Epithelial cell of esophagus (primary cell): ENCODE data around the gene REC114.
"Not testable (repeated sequence)": the region's sequence is repeated elsewhere in the genome, so short reads cannot be mapped to it uniquely, and the experiment has no call there.

ENCODE experiments used
- DNase-seq: peaks from one replicate; pipeline ENCODE4 v3.0.0; 2010; ENCODE audit warnings: low read depth
- H3K4me3 ChIP-seq: 2 replicates; pipeline ENCODE4 v1.5.1; 2011; ENCODE audit warnings: mild to moderate bottlenecking, low read length, control low read depth
- TF ChIP-seq, protein P1 (sequence below): IDR thresholded peaks from 2 replicates; pipeline ENCODE4 v1.5.1; 2011; ENCODE audit warnings: low read depth, mild to moderate bottlenecking, low read length, control low read depth, inconsistent platforms; ENCODE audit not compliant: insufficient read depth; ENCODE audit errors: missing control alignments

The REC114 gene

DNA sequence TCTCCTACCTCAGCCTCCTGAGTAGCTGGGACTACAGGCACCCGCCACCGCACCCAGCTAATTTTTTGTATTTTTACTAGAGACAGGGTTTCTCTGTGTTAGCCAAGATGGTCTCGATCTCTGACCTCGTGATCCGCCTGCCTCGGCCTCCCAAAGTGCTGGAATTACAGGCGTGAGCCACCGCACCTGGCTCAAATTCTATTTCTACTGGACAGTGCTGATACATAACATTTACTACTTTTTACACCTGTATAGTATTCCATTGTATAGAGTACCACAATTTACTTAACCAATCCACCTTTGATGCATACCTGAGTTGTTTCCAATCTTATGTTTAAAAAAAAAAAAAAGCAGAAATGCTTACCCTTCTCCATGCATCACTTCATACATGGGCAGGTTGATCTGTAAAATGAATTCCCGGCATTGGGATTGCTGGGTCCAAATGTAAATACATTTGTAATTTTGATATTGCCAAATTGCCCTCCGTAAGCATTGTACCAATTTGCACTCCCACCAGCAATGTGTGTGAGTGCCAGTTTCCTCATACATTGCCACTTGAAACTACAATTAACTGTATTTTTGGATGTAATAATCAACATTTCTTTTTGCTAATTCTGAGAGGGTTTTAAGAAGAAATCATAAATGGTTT is 95.7 kb downstream of the REC114 start:
- TF ChIP-seq, protein P1, sequence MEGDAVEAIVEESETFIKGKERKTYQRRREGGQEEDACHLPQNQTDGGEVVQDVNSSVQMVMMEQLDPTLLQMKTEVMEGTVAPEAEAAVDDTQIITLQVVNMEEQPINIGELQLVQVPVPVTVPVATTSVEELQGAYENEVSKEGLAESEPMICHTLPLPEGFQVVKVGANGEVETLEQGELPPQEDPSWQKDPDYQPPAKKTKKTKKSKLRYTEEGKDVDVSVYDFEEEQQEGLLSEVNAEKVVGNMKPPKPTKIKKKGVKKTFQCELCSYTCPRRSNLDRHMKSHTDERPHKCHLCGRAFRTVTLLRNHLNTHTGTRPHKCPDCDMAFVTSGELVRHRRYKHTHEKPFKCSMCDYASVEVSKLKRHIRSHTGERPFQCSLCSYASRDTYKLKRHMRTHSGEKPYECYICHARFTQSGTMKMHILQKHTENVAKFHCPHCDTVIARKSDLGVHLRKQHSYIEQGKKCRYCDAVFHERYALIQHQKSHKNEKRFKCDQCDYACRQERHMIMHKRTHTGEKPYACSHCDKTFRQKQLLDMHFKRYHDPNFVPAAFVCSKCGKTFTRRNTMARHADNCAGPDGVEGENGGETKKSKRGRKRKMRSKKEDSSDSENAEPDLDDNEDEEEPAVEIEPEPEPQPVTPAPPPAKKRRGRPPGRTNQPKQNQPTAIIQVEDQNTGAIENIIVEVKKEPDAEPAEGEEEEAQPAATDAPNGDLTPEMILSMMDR: no peak

DNA sequence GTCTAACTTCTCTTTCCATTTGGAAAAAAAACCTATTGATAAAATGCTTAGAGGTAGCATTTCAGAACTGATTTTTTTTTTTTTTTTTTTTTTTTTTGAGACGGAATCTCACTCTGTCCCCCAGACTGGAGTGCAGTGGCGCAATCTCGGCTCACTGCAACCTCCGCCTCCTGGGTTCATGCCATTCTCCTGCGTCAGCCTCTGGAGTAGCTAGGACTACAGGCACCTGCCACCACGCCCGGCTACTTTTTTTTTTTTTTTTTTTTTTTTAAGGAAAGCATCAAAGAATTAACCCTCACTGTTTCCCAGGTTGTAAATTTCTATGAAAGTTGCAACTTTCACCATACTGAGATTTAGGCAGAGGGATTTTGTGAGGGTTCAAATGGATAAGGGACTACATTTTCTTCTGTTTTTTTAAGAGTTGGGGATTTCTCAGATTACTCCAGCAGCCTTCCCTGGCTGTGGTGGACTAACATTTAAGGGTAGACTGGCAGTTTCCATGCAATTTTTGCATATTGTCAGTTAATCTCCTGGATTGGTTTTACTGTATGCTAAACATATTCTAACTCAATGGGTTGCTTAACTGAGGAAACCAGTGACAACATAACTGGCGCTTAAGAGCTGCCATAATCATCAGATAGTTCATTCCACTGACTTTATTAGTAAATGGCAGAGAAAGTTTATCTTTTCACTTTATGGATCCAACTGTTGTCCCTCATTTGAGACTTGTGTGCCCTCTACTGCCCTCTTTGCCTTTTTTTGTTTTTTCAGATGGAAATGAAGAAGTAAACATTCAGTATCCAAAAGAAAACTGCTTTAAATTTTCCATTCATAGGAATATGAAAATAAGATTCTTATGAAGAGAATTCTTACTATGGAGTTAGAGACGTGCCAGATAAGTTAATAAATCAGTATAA is 96.5 kb downstream of the REC114 start:
- TF ChIP-seq, protein P1: no peak
- H3K4me3 ChIP-seq: no peak overlapping the region
- DNase-seq: peak; percentile 42

More for the DNA sequence above, 95.7 kb downstream of the REC114 start:
- H3K4me3 ChIP-seq: no peak overlapping the region
- DNase-seq: no peak

DNA sequence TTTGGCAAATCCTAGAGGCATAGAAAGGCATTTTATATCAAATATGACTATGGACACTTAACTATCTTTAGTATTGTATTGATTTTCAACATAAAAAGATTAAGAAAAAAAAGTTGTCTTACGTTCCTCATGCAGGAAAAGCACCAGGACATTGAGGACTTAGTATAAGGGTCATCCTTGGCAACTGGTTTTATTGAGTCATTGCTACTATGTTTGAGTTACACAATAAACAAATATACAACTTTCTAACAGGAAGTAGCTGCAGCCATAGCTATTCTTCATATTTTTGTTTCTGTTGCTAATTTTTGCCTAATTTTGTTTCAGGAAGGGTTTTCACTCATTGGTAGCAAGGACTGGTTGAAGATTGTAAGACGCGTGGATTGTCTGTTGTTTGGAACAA is 97.2 kb downstream of the REC114 start:
- peak; percentile 41 for DNase-seq
- H3K4me3 ChIP-seq: no peak overlapping the region
- TF ChIP-seq, protein P1: no peak

DNA sequence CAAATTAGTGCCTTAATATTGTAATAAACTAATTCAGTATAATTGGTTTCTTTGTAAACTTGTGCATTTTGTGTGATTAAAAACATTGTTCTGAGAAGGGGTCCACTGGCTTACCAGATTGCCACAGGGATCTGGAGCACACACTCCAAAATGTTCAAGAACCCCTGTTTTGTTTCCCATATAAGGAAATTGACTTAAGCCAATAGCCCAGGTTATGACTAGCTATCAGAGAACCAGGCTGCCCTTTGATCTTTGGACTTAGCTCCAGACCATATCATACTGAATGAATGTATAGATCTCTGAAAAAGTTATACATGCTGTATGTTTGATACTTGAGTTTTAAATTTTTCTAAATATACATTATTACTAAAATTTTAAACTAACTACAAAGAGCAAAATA is 98.5 kb downstream of the REC114 start:
- no peak for DNase-seq
- no peak overlapping the region for H3K4me3 ChIP-seq
- TF ChIP-seq, protein P1: no peak

DNA sequence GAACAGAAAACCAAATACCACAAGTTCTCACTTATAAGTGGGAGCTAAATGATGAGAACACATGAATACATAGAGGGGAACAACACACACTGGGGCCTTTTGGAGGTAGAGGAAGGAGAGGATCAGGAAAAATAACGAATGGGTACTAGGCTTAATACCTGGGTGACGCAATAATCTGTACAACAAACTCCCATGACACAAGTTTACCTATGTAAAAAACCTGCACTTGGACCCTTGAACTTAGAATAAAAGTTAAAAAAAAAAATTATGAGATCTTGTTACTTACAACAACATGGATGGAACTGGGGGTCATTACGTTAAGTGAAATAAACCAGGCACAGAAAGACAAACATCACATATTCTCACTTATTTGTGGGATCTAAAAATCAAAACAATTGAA is 106.0 kb downstream of the REC114 start:
- DNase-seq, H3K4me3 ChIP-seq: not testable (repeated sequence)

DNA sequence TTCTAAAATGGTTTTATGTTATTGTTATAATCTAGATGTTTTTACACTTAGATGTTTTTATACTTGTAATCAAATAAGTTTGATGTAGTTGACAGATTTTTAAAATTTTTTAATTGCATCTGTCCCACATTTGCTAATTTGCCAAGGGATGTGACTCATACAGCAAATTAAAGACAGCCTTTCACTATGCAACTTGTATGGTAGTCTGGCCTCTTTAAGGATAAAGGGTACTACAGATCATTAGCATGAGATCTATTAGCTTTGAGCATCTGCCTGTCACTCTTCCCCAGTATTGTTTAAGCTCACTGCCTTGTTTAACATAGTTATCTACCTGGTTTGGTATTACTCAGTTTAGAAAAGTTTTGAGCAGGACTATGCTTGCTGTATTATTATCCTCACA is 107.2 kb downstream of the REC114 start:
- TF ChIP-seq, protein P1: no peak
- no peak overlapping the region for H3K4me3 ChIP-seq
- DNase-seq: no peak

DNA sequence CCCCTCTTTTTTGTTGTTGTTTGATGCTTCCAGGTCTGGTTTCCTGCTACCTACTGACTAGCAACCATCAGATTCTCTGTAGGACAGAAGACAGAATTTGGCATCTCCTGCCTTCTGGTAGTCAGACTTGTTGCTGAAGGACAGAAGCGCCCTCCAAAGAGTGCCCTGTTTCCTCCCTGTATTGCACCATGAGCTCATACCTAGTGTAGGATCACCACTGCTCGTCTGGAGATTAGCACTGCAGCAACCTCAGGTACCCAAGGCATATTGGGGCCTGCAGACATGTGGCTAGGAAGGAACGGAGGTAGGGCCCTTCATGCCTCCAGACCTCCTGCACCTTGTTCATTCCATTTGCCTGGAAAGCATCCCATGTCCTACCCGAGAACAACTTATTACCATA is 112.1 kb downstream of the REC114 start:
- H3K4me3 ChIP-seq: no peak overlapping the region
- TF ChIP-seq, protein P1: no peak
- no peak for DNase-seq
